Measurements from ENCODE around the gene WHRN. TPM values are rescaled to one million over a fixed set of nuclear protein-coding genes. Genes with fewer than 3 reads are reported as not detected.

The WHRN gene
- total and polyA plus RNA-seq, 7 experiments from 2014 or later, result 0.12 to 24.0 (median 2.5) TPM; not detected in 1

DNA sequence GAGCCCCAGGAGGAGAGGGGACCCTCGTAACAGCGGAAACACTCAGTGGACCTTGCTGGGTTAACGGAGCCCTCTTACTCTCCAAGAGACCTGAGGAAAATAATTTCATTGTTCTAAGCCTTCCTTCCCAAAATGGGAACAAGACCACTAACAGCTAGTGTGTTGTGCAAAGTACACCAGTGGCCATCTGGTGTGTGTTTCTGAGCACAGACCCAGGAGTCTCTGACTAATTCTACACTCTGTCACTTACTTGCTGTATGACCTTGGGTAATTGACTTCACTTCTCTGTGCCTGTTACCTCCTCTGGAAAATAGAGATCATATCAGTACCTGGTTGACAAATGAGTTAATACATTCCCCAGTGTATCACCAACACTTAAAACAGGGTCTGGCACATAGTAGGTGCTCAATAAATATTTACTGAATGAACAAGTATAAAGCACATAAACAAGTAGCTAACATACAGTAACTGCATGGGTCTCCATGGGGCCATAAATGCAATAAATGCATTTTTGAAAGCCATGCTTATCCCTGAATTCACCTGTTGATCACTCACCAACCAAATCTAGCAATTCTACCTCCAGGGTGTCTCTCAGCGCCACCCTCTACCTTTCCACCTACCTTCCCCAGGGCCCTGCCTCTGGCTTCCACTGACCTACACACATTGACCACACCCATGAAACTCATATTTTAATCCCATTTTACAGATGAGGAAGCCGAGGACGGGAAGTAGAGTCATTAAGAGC is 72.8 kb downstream of the WHRN start:
- no peaks in the 10 kb centered on the region for H3K4me1 ChIP-seq (ENCODE audit: control insufficient read depth in 2 of 2, insufficient read depth in 2 of 2, low read length in 2 of 2)
- ATAC-seq (no peak), DNase-seq (no peak)
- ChIA-PET POLR2A (no interaction called here), CTCF (interaction anchor here (1.1 to 7.5 kb wide), 3 partner anchors 27 to 221 kb away, joined by 3 to 65 read pairs (median 8); no protein-coding TSS in a partner anchor)
- intact Hi-C loops (cut with micrococcal nuclease), result loop anchor here in 1 of 2 donors (10.0 kb wide), 1 partner anchor 222 kb away; the partner anchor contains the start of gene TEX53
- Mint-ChIP-seq H3K4me1 (peaks cover 0 to 5% (median 4%) of the 10 kb centered on the region in 7 donors), H3K36me3 (no peaks in the 10 kb centered on the region), H3K4me3 (no peak overlapping the region), H3K9me3 (no peaks in the 10 kb centered on the region), H3K27me3 (peaks cover 0 to 15% (median 0%) of the 10 kb centered on the region in 5 donors), H3K27ac (no peak overlapping the region)
- no peak overlapping the region for H3K27ac ChIP-seq (ENCODE audit: low read depth, low read length)
- no peak overlapping the region for H3K4me3 ChIP-seq (ENCODE audit: low read length)
- no peaks in the 10 kb centered on the region for H3K36me3 ChIP-seq (ENCODE audit: control insufficient read depth in 2 of 3, insufficient read depth in 3 of 3, low read length in 3 of 3)
- no peaks in the 10 kb centered on the region for H3K27me3 ChIP-seq (ENCODE audit: control insufficient read depth in 2 of 2, insufficient read depth in 2 of 2, low read length in 2 of 2)
- H3K9me3 ChIP-seq (ENCODE audit: control insufficient read depth in 2 of 3, low read length in 3 of 3), result no peaks in the 10 kb centered on the region

DNA sequence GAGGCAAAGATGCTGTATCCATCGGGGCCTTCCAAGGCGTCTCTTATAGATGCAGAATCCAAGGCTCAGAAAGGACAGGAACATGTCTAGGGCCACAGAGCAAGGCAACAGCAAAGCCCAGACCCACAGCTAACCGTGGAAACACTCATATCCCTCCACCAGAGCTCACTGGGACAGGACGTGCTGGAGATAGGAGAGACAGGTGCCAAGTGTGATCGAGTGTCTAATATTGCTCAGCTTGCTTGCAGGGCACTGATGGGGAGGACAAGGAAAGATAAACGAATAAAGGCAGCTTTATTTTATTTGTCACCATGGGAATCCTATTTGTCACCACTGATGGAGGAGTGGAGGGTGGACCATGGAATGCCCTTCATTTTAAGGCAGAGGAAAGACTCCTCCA is 73.5 kb downstream of the WHRN start:
- no peaks in the 10 kb centered on the region for H3K36me3 ChIP-seq (ENCODE audit: control insufficient read depth in 2 of 3, insufficient read depth in 3 of 3, low read length in 3 of 3)
- ATAC-seq (no peak), DNase-seq (no peak)
- Mint-ChIP-seq H3K4me1 (peaks cover 0 to 5% (median 4%) of the 10 kb centered on the region in 7 donors), H3K36me3 (no peaks in the 10 kb centered on the region), H3K27ac (no peak overlapping the region), H3K9me3 (no peaks in the 10 kb centered on the region), H3K4me3 (no peak overlapping the region), H3K27me3 (peaks cover 0 to 19% (median 0%) of the 10 kb centered on the region in 5 donors)
- no peaks in the 10 kb centered on the region for H3K4me1 ChIP-seq (ENCODE audit: control insufficient read depth in 2 of 2, insufficient read depth in 2 of 2, low read length in 2 of 2)
- CTCF ChIA-PET, result interaction anchor here (7.5 kb wide), 1 partner anchor 222 kb away, joined by 65 read pairs; no protein-coding TSS in a partner anchor
- no peaks in the 10 kb centered on the region for H3K27me3 ChIP-seq (ENCODE audit: control insufficient read depth in 2 of 2, insufficient read depth in 2 of 2, low read length in 2 of 2)
- H3K4me3 ChIP-seq (ENCODE audit: low read length), result no peak overlapping the region
- intact Hi-C loops (cut with micrococcal nuclease), result loop anchor here in 1 of 2 donors (10.0 kb wide), 1 partner anchor 223 kb away; the partner anchor contains the start of gene TEX53
- POLR2A ChIA-PET, result interaction anchor here (0.6 kb wide), 1 partner anchor 9 kb away, joined by 4 read pairs; no protein-coding TSS in a partner anchor
- H3K9me3 ChIP-seq (ENCODE audit: control insufficient read depth in 2 of 3, low read length in 3 of 3), result no peaks in the 10 kb centered on the region
- no peak overlapping the region for H3K27ac ChIP-seq (ENCODE audit: low read depth, low read length)

DNA sequence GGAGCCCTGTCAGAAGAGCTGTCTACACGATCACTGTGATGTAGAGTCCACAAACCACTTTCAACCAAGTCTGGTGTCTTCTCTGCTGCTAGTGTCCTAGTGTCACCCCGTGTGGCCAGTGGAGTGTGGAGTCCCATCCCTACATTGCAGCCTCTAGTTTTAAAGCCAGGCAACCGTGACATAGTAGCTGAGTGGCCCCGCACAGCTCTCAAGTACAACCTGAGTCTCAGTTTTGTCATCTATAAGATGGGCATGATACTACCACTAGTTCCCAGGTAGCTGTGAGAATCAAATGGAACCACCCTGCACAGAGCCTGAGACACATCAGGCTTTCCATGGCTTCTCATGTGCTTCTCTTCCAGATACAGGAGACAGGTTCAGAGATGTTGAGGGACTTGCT is 74.3 kb downstream of the WHRN start:
- peaks cover 0 to 19% (median 0%) of the 10 kb centered on the region in 5 donors for H3K27me3 Mint-ChIP-seq
- no peak for DNase-seq

DNA sequence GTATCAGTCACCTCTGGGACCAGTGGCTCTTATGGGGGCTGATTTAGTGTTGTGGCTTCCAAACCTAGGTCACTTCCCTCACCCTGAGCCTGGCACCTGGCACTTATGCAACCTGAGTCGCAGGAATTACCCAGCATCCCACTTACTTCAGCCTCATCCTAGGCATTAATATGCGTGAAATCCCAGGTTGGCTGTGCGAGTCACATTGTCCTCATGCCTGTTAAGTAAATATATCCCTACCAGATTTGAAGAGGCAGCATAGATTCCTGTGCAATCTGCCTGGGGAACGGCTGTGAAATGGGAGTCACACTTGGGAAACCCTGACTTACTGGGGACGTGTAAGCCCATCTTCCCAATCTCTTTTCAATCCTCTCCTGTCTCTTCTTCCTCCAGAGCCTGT is 74.8 kb downstream of the WHRN start:
- H3K27me3 Mint-ChIP-seq, result peaks cover 0 to 19% (median 0%) of the 10 kb centered on the region in 5 donors
- no peaks in the 10 kb centered on the region for H3K36me3 ChIP-seq (ENCODE audit: control insufficient read depth in 2 of 3, insufficient read depth in 3 of 3, low read length in 3 of 3)
- ChIA-PET POLR2A (no interaction called here), CTCF (interaction anchor here (7.5 kb wide), 1 partner anchor 223 kb away, joined by 65 read pairs; no protein-coding TSS in a partner anchor)
- intact Hi-C loops (cut with micrococcal nuclease), result loop anchor here in 1 of 2 donors (10.0 kb wide), 1 partner anchor 224 kb away; the partner anchor contains the start of gene TEX53
- H3K4me1 Mint-ChIP-seq, result peaks cover 0 to 5% (median 4%) of the 10 kb centered on the region in 7 donors
- H3K27ac Mint-ChIP-seq, result no peak overlapping the region
- no peak overlapping the region for H3K4me3 ChIP-seq (ENCODE audit: low read length)
- H3K9me3 Mint-ChIP-seq, result no peaks in the 10 kb centered on the region
- no peaks in the 10 kb centered on the region for H3K4me1 ChIP-seq (ENCODE audit: control insufficient read depth in 2 of 2, insufficient read depth in 2 of 2, low read length in 2 of 2)
- H3K27ac ChIP-seq (ENCODE audit: low read depth, low read length), result no peak overlapping the region
- H3K36me3 Mint-ChIP-seq, result no peaks in the 10 kb centered on the region
- no peaks in the 10 kb centered on the region for H3K9me3 ChIP-seq (ENCODE audit: control insufficient read depth in 2 of 3, low read length in 3 of 3)
- ATAC-seq (no peak), DNase-seq (no peak)
- no peaks in the 10 kb centered on the region for H3K27me3 ChIP-seq (ENCODE audit: control insufficient read depth in 2 of 2, insufficient read depth in 2 of 2, low read length in 2 of 2)
- no peak overlapping the region for H3K4me3 Mint-ChIP-seq

More for the DNA sequence above, 74.3 kb downstream of the WHRN start:
- no peaks in the 10 kb centered on the region for H3K36me3 ChIP-seq (ENCODE audit: control insufficient read depth in 2 of 3, insufficient read depth in 3 of 3, low read length in 3 of 3)
- ChIA-PET CTCF (interaction anchor here (7.5 kb wide), 1 partner anchor 222 kb away, joined by 65 read pairs; no protein-coding TSS in a partner anchor), POLR2A (no interaction called here)
- intact Hi-C loops (cut with micrococcal nuclease), result loop anchor here in 1 of 2 donors (10.0 kb wide), 1 partner anchor 224 kb away; the partner anchor contains the start of gene TEX53
- no peaks in the 10 kb centered on the region for H3K9me3 Mint-ChIP-seq
- H3K27ac Mint-ChIP-seq, result no peak overlapping the region
- H3K4me1 ChIP-seq (ENCODE audit: control insufficient read depth in 2 of 2, insufficient read depth in 2 of 2, low read length in 2 of 2), result no peaks in the 10 kb centered on the region
- peaks cover 0 to 5% (median 4%) of the 10 kb centered on the region in 7 donors for H3K4me1 Mint-ChIP-seq
- H3K27me3 ChIP-seq (ENCODE audit: control insufficient read depth in 2 of 2, insufficient read depth in 2 of 2, low read length in 2 of 2), result no peaks in the 10 kb centered on the region
- no peak overlapping the region for H3K4me3 ChIP-seq (ENCODE audit: low read length)
- no peak for ATAC-seq
- H3K9me3 ChIP-seq (ENCODE audit: control insufficient read depth in 2 of 3, low read length in 3 of 3), result no peaks in the 10 kb centered on the region
- H3K27ac ChIP-seq (ENCODE audit: low read depth, low read length), result no peak overlapping the region
- H3K4me3 Mint-ChIP-seq, result no peak overlapping the region
- no peaks in the 10 kb centered on the region for H3K36me3 Mint-ChIP-seq

DNA sequence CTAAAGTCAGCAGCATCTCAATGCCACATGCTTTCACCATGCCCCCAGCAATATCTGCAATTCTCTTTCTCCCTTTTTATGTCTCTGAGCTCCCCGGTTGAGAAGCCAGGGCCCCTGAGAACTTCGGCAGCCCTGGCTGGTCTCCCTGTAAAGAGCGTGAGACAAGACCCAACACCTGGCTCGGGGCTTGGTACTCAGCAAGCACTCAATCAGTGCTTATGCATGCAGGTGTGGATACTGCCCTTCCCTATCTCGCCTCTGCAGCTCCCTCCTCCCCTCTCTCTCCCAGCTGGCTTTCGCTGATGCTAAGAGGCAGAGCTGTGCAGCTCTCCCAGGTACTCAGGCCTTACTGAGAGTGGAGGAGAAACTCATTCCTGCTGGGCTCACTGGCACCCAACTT is 75.8 kb downstream of the WHRN start:
- ATAC-seq (no peak), DNase-seq (no peak)
- ChIA-PET CTCF (interaction anchor here (0.6 kb wide), 1 partner anchor 57 kb away, joined by 3 read pairs; no protein-coding TSS in a partner anchor), POLR2A (no interaction called here)
- Mint-ChIP-seq H3K36me3 (no peaks in the 10 kb centered on the region), H3K4me1 (peaks cover 0 to 5% (median 4%) of the 10 kb centered on the region in 7 donors), H3K4me3 (no peak overlapping the region), H3K27ac (peak overlapping the region in 1 of 9 donors; percentile 49), H3K27me3 (peaks cover 0 to 19% (median 0%) of the 10 kb centered on the region in 5 donors), H3K9me3 (no peaks in the 10 kb centered on the region)
- no peaks in the 10 kb centered on the region for H3K4me1 ChIP-seq (ENCODE audit: control insufficient read depth in 2 of 2, insufficient read depth in 2 of 2, low read length in 2 of 2)
- no peaks in the 10 kb centered on the region for H3K9me3 ChIP-seq (ENCODE audit: control insufficient read depth in 2 of 3, low read length in 3 of 3)
- no peak overlapping the region for H3K27ac ChIP-seq (ENCODE audit: low read depth, low read length)
- H3K36me3 ChIP-seq (ENCODE audit: control insufficient read depth in 2 of 3, insufficient read depth in 3 of 3, low read length in 3 of 3), result no peaks in the 10 kb centered on the region
- no peaks in the 10 kb centered on the region for H3K27me3 ChIP-seq (ENCODE audit: control insufficient read depth in 2 of 2, insufficient read depth in 2 of 2, low read length in 2 of 2)
- H3K4me3 ChIP-seq (ENCODE audit: low read length), result no peak overlapping the region
- intact Hi-C loops (cut with micrococcal nuclease), result no loop called here

DNA sequence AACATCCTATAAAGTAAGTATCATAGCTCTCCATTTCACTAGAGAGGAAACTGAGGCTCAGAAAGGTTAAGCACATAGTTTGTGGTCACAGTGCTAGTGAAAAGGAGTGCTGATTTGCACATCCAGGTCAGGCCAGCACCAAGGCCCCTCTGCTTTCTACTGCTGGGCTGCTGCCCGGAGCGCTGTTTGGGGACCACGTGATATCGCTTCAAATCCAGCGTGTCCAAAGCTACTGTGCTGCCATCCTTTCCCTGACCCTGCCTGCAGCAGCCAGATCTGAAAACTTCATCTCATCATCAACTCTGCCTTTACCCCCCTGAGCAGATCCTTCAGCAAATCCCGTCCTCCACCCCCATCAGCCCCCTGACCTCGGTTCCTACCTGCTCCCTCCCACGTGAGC is 76.8 kb downstream of the WHRN start:
- no peak for DNase-seq
- POLR2A ChIA-PET, result no interaction called here
- H3K4me3 Mint-ChIP-seq, result no peak overlapping the region
- no peak overlapping the region for H3K27ac Mint-ChIP-seq
- no peaks in the 10 kb centered on the region for H3K4me1 Mint-ChIP-seq
- H3K27me3 ChIP-seq (ENCODE audit: control insufficient read depth in 2 of 2, insufficient read depth in 2 of 2, low read length in 2 of 2), result no peaks in the 10 kb centered on the region
- no peaks in the 10 kb centered on the region for H3K9me3 ChIP-seq (ENCODE audit: control insufficient read depth in 2 of 3, low read length in 3 of 3)
- CTCF ChIA-PET, result interaction anchor here (0.9 kb wide), 1 partner anchor 164 kb away, joined by 3 read pairs; no protein-coding TSS in a partner anchor
- H3K36me3 ChIP-seq (ENCODE audit: control insufficient read depth in 2 of 3, insufficient read depth in 3 of 3, low read length in 3 of 3), result no peaks in the 10 kb centered on the region
- no peak overlapping the region for H3K27ac ChIP-seq (ENCODE audit: low read depth, low read length)
- H3K9me3 Mint-ChIP-seq, result no peaks in the 10 kb centered on the region
- no peaks in the 10 kb centered on the region for H3K4me1 ChIP-seq (ENCODE audit: control insufficient read depth in 2 of 2, insufficient read depth in 2 of 2, low read length in 2 of 2)
- H3K36me3 Mint-ChIP-seq, result no peaks in the 10 kb centered on the region
- intact Hi-C loops (cut with micrococcal nuclease), result no loop called here
- H3K27me3 Mint-ChIP-seq, result peaks cover 0 to 19% (median 0%) of the 10 kb centered on the region in 5 donors
- H3K4me3 ChIP-seq (ENCODE audit: low read length), result no peak overlapping the region
- no peak for ATAC-seq

Measured in naive thymus-derived CD4-positive, alpha-beta T cell (primary cell).